Measurements from ENCODE around the gene SCRN3.
"Not testable (repeated sequence)": the region's sequence is repeated elsewhere in the genome, so short reads cannot be mapped to it uniquely, and the experiment has no call there.

SCRN3 gene, protein sequence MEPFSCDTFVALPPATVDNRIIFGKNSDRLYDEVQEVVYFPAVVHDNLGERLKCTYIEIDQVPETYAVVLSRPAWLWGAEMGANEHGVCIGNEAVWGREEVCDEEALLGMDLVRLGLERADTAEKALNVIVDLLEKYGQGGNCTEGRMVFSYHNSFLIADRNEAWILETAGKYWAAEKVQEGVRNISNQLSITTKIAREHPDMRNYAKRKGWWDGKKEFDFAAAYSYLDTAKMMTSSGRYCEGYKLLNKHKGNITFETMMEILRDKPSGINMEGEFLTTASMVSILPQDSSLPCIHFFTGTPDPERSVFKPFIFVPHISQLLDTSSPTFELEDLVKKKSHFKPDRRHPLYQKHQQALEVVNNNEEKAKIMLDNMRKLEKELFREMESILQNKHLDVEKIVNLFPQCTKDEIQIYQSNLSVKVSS

DNA sequence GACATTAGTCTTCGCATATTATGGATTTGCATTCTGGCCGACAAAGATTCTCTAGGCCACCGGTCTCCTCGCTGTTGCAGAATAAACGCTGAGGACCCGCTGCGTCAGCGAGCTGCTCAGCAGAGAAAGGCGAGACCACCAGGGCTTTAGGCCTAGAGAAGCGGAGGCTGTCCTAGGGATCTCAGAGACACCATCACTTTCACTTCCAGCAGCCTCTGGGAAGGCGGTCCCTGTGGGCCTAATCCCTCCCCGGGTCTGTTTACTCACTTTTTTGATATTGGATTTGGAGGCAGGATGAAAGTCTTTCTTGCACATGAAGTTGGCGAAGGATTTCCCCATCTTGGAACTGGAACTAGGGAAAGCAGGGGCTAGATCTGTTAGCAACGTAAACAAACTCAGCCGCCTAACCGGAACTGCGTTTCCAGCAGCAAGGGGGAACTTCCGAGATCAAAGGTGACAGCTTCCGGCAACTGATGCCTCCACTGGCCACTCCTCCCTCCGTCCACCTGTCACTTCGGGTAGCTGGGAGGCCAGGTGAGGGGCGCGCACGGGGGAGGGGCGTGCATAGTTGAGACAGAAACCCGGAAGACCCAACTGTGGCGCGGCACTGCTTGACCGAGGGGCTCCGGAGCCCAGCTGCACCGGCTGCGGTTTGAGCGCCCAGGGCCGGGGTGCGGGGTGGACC lies at the start of gene SCRN3:
TSS of gene SCRN3 (plus strand) at position 447 of the 685 bp plus-strand sequence. CDS start 2,554 bp downstream, outside the sequence.
- H3K4me1 ChIP-seq (ENCODE audit: control insufficient read depth in 2 of 2, insufficient read depth in 2 of 2, low read length in 2 of 2) = peaks cover 15 to 24% of the 10 kb centered on the region in 2 donors
- H3K9ac ChIP-seq (ENCODE audit: low read depth in 1 of 2, low read length in 2 of 2) = peak within 1 kb of the TSS; percentile 87 to 94
- H3K27ac ChIP-seq (ENCODE audit: low read depth in 2 of 2, low read length in 2 of 2) = peak within 1 kb of the TSS; percentile 85 to 90
- peak within 1 kb of the TSS; percentile 96 to 100 for H3K4me3 ChIP-seq (ENCODE audit: low read length in 2 of 2)
- H3K36me3 ChIP-seq (ENCODE audit: control insufficient read depth in 2 of 2, insufficient read depth in 2 of 2, low read length in 2 of 2) = peaks cover 5 to 8% of the 10 kb centered on the region in 2 donors
- H3K27me3 ChIP-seq (ENCODE audit: control insufficient read depth in 2 of 2, insufficient read depth in 2 of 2, low read length in 2 of 2) = no peaks in the 10 kb centered on the region
- H3K9me3 ChIP-seq (ENCODE audit: control insufficient read depth in 2 of 2, low read length in 2 of 2) = no peaks in the 10 kb centered on the region

DNA sequence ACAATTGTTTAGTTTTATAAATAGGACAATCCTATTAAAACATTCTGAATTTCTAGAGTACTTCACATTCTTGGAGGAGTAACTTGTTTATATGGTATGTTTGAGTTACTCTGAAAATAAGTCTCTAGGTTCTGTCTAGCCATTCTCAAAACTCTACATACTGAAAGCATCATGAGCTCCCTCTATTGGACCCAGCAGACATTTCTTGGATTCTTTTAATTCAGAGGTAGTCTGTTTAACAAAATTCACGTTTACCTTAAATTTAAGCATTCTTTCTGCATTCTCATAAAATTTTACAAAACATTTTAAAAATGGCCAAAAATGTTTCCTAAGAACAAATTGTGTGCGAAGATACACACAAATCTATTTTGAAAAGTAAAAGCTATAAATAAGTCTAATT lies 45.5 kb upstream of the SCRN3 start:
- Histone ChIP-seq H3K9me3 (ENCODE audit: control insufficient read depth in 2 of 2, low read length in 2 of 2) (no peaks in the 10 kb centered on the region), H3K27ac (ENCODE audit: low read depth in 2 of 2, low read length in 2 of 2) (no peak overlapping the region), H3K27me3 (ENCODE audit: control insufficient read depth in 2 of 2, insufficient read depth in 2 of 2, low read length in 2 of 2) (peaks cover 1 to 2% of the 10 kb centered on the region in 2 donors), H3K36me3 (ENCODE audit: control insufficient read depth in 2 of 2, insufficient read depth in 2 of 2, low read length in 2 of 2) (peaks cover 15 to 18% of the 10 kb centered on the region in 2 donors), H3K9ac (ENCODE audit: low read depth in 1 of 2, low read length in 2 of 2) (no peak overlapping the region), H3K4me1 (ENCODE audit: control insufficient read depth in 2 of 2, insufficient read depth in 2 of 2, low read length in 2 of 2) (no peaks in the 10 kb centered on the region), H3K4me3 (ENCODE audit: low read length in 2 of 2) (no peak overlapping the region)

DNA sequence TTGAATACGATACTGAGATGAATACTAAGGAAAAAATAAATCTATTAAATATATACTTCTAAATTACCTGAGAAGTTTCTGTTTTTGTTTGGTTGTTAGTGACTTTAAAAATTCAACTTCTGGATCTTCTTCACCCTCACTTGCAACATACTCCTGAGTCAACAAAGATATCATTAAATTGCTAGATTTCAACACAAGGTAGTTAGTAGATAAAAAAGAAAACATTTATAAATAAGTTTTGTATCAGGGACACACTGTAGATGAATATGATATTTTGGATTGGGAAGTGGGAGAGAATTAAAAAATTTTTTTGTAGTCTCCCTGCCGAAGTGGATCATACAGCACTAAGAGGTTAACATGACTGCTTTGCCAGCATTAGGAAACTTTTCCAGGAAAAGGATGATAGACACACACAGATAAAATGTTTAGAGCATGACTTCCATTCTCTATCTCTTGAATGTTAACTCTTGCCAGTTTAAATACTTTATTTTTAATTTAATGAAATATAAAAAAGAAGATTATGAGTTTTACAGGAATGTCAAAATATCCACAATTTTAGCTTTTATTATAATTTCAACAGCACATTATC lies 44.8 kb upstream of the SCRN3 start:
- H3K4me3 ChIP-seq (ENCODE audit: low read length in 2 of 2) = no peak overlapping the region
- H3K27me3 ChIP-seq (ENCODE audit: control insufficient read depth in 2 of 2, insufficient read depth in 2 of 2, low read length in 2 of 2) = no peaks in the 10 kb centered on the region
- H3K36me3 ChIP-seq (ENCODE audit: control insufficient read depth in 2 of 2, insufficient read depth in 2 of 2, low read length in 2 of 2) = peaks cover 15 to 18% of the 10 kb centered on the region in 2 donors
- H3K4me1 ChIP-seq (ENCODE audit: control insufficient read depth in 2 of 2, insufficient read depth in 2 of 2, low read length in 2 of 2) = no peaks in the 10 kb centered on the region
- H3K9me3 ChIP-seq (ENCODE audit: control insufficient read depth in 2 of 2, low read length in 2 of 2) = no peaks in the 10 kb centered on the region
- H3K9ac ChIP-seq (ENCODE audit: low read depth in 1 of 2, low read length in 2 of 2) = no peak overlapping the region
- H3K27ac ChIP-seq (ENCODE audit: low read depth in 2 of 2, low read length in 2 of 2) = no peak overlapping the region

DNA sequence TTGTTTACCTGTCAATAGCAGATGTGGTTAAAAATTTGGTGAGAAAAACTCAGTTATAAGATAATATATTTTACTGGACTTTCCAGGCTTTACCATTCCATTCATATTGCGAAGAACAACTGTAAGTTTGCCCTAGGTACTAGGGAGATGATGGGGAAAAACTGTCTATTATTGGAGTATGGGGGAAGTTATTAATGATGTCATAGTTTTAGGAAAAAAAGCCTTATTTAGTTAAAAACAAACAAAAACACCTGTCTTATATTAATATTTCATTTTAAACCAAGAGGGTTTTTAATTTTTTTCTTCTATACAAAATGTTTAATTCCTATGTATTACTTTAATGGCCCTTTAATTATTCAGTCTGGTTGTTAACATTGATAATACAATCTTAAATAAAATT lies 42.5 kb upstream of the SCRN3 start:
- no peaks in the 10 kb centered on the region for H3K4me1 ChIP-seq (ENCODE audit: control insufficient read depth in 2 of 2, insufficient read depth in 2 of 2, low read length in 2 of 2)
- H3K9ac ChIP-seq (ENCODE audit: low read depth in 1 of 2, low read length in 2 of 2) = no peak overlapping the region
- no peak overlapping the region for H3K4me3 ChIP-seq (ENCODE audit: low read length in 2 of 2)
- H3K9me3 ChIP-seq (ENCODE audit: control insufficient read depth in 2 of 2, low read length in 2 of 2) = no peaks in the 10 kb centered on the region
- peaks cover 12 to 18% of the 10 kb centered on the region in 2 donors for H3K36me3 ChIP-seq (ENCODE audit: control insufficient read depth in 2 of 2, insufficient read depth in 2 of 2, low read length in 2 of 2)
- no peaks in the 10 kb centered on the region for H3K27me3 ChIP-seq (ENCODE audit: control insufficient read depth in 2 of 2, insufficient read depth in 2 of 2, low read length in 2 of 2)
- H3K27ac ChIP-seq (ENCODE audit: low read depth in 2 of 2, low read length in 2 of 2) = no peak overlapping the region

DNA sequence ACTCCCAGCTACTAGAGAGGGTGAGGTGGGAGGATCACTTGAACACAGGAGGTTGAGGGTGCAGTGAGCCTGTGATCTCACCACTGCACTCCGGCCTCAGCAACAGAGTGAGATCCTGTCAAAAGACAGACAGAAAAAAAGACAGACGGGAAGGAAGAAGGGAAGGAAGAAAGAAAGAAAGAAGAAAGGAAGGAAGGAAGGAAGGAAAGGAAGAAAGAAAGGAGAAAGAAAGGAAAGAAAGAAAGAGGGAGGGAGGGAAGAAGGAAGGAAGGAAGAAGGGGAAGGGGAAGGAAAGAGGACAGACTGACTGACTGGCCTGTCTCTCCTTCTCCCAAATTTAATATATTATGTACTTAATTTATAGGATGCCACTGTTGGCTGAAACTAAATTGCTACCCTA lies 39.2 kb upstream of the SCRN3 start:
- no peak overlapping the region for H3K9ac ChIP-seq (ENCODE audit: low read depth in 1 of 2, low read length in 2 of 2)
- no peaks in the 10 kb centered on the region for H3K27me3 ChIP-seq (ENCODE audit: control insufficient read depth in 2 of 2, insufficient read depth in 2 of 2, low read length in 2 of 2)
- peaks cover 7% of the 10 kb centered on the region in 2 donors for H3K36me3 ChIP-seq (ENCODE audit: control insufficient read depth in 2 of 2, insufficient read depth in 2 of 2, low read length in 2 of 2)
- H3K27ac ChIP-seq (ENCODE audit: low read depth in 2 of 2, low read length in 2 of 2) = no peak overlapping the region
- H3K4me1 ChIP-seq (ENCODE audit: control insufficient read depth in 2 of 2, insufficient read depth in 2 of 2, low read length in 2 of 2) = no peaks in the 10 kb centered on the region
- H3K9me3 ChIP-seq (ENCODE audit: control insufficient read depth in 2 of 2, low read length in 2 of 2) = no peaks in the 10 kb centered on the region
- no peak overlapping the region for H3K4me3 ChIP-seq (ENCODE audit: low read length in 2 of 2)

DNA sequence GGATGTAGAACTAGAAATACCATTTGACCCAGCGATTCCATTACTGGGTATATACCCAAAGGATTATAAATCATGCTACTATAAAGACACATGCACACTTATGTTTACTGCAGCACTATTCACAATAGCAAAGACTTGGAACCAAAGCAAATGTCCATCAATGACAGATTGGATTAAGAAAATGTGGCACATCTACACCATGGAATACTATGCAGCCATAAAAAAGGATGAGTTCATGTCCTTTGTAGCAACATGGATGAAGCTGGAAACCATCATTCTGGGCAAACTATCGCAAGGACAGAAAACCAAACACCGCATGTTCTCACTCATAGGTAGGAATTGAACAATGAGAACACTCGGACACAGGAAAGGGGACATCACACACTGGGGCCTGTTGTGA lies 35.9 kb upstream of the SCRN3 start:
- H3K36me3 ChIP-seq (ENCODE audit: control insufficient read depth in 2 of 2, insufficient read depth in 2 of 2, low read length in 2 of 2) = peaks cover 6 to 17% of the 10 kb centered on the region in 2 donors
- not testable (repeated sequence) for H3K27me3 ChIP-seq (ENCODE audit: control insufficient read depth in 2 of 2, insufficient read depth in 2 of 2, low read length in 2 of 2); H3K4me1 ChIP-seq (ENCODE audit: control insufficient read depth in 2 of 2, insufficient read depth in 2 of 2, low read length in 2 of 2); H3K9ac ChIP-seq (ENCODE audit: low read depth in 1 of 2, low read length in 2 of 2); H3K9me3 ChIP-seq (ENCODE audit: control insufficient read depth in 2 of 2, low read length in 2 of 2); H3K4me3 ChIP-seq (ENCODE audit: low read length in 2 of 2); H3K27ac ChIP-seq (ENCODE audit: low read depth in 2 of 2, low read length in 2 of 2)

DNA sequence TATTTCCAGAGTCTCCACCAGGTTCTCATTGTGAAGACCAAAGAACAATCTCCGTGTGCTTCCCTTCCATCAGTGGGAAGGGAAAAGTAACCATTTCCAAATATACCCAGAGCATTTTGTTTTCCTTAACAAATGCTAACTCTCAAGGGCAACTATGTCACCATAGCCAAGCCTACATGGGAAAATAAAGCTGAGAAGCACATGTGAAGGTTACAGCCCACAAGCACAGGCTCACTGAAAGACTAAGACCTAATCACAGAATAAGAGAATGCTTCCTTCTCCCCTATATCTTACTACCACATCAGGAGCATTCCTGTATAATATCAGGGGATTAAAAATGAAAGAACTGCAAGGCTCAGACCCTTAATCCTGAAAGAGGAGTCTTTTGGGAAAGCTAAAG lies 32.6 kb upstream of the SCRN3 start:
- Histone ChIP-seq H3K36me3 (ENCODE audit: control insufficient read depth in 2 of 2, insufficient read depth in 2 of 2, low read length in 2 of 2) (peaks cover 6 to 23% of the 10 kb centered on the region in 2 donors), H3K4me1 (ENCODE audit: control insufficient read depth in 2 of 2, insufficient read depth in 2 of 2, low read length in 2 of 2) (no peaks in the 10 kb centered on the region), H3K9me3 (ENCODE audit: control insufficient read depth in 2 of 2, low read length in 2 of 2) (peaks cover 0 to 4% of the 10 kb centered on the region in 2 donors), H3K4me3 (ENCODE audit: low read length in 2 of 2) (no peak overlapping the region), H3K27me3 (ENCODE audit: control insufficient read depth in 2 of 2, insufficient read depth in 2 of 2, low read length in 2 of 2) (no peaks in the 10 kb centered on the region), H3K27ac (ENCODE audit: low read depth in 2 of 2, low read length in 2 of 2) (no peak overlapping the region), H3K9ac (ENCODE audit: low read depth in 1 of 2, low read length in 2 of 2) (no peak overlapping the region)

DNA sequence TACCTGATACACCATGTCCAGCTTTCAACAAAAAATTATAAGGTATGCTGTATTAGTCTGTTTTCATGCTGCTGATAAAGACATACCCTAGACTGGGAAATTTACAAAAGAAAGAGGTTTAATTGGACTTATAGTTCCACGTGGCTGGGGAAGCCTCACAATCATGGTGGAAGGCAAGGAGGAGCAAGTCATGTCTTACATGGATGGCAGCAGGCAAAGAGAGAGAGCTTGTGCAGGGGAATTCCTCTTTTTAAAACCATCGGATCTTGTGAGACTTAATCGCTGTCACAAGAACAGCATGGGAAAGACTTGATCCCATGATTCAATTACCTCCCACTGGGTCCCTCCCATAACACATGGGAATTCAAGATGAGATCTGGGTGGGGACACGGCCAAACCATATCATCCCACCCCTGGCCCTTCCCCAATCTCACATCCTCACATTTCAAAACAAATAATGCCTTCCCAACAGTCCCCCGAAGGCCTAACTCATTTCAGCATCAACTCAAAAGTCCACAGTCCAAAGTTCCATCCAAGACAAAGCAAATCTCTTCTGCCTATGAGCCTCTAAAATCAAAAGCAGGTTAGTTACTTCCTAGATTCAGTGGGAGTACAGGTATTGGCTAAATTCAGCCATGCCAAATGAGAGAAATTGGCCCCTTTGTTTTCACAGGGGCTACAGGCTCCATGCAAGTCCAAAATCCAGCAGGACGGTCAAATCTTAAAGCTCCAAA lies 31.9 kb upstream of the SCRN3 start:
- H3K4me1 ChIP-seq (ENCODE audit: control insufficient read depth in 2 of 2, insufficient read depth in 2 of 2, low read length in 2 of 2); H3K27me3 ChIP-seq (ENCODE audit: control insufficient read depth in 2 of 2, insufficient read depth in 2 of 2, low read length in 2 of 2); H3K9me3 ChIP-seq (ENCODE audit: control insufficient read depth in 2 of 2, low read length in 2 of 2); H3K9ac ChIP-seq (ENCODE audit: low read depth in 1 of 2, low read length in 2 of 2); H3K4me3 ChIP-seq (ENCODE audit: low read length in 2 of 2); H3K27ac ChIP-seq (ENCODE audit: low read depth in 2 of 2, low read length in 2 of 2): not testable (repeated sequence)
- H3K36me3 ChIP-seq (ENCODE audit: control insufficient read depth in 2 of 2, insufficient read depth in 2 of 2, low read length in 2 of 2) = peaks cover 7 to 25% of the 10 kb centered on the region in 2 donors

DNA sequence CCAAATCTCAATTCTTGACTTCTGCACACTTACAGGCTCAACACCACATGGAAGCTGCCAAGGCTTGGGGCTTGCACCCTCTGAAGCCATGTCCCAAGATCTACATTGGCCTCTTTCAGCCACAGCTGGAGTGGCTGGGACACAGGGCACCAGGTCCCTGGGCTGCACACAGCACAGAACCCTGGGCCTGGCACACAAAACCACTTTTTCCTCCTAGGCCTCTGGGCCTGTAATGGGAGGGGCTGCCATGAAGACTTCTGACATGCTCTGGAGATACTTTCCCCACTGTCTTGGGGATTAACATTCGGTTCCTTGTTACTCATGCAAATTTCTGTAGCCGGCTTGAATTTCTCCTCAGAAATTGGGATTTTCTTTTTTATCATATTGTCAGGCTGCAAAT lies 30.9 kb upstream of the SCRN3 start:
- Histone ChIP-seq H3K9ac (ENCODE audit: low read depth in 1 of 2, low read length in 2 of 2) (no peak overlapping the region), H3K4me1 (ENCODE audit: control insufficient read depth in 2 of 2, insufficient read depth in 2 of 2, low read length in 2 of 2) (no peaks in the 10 kb centered on the region), H3K4me3 (ENCODE audit: low read length in 2 of 2) (no peak overlapping the region), H3K27me3 (ENCODE audit: control insufficient read depth in 2 of 2, insufficient read depth in 2 of 2, low read length in 2 of 2) (no peaks in the 10 kb centered on the region), H3K27ac (ENCODE audit: low read depth in 2 of 2, low read length in 2 of 2) (no peak overlapping the region), H3K9me3 (ENCODE audit: control insufficient read depth in 2 of 2, low read length in 2 of 2) (peaks cover 0 to 4% of the 10 kb centered on the region in 2 donors), H3K36me3 (ENCODE audit: control insufficient read depth in 2 of 2, insufficient read depth in 2 of 2, low read length in 2 of 2) (peaks cover 12 to 31% of the 10 kb centered on the region in 2 donors)

All from mucosa of rectum (tissue), 2 donors.